ENCODE data around the gene MAP2K5. TPM values are rescaled to one million over a fixed set of nuclear protein-coding genes. Genes with fewer than 3 reads are reported as not detected.

Gene MAP2K5
- total and polyA plus RNA-seq, 2 donors from 2014 or later: 14.1 to 18.6 TPM

GRCh38 chr15:67512140-67512539 lies 30.4 kb upstream of the MAP2K5 start:
- Histone ChIP-seq H3K4me1 (ENCODE audit: control insufficient read depth in 2 of 3, insufficient read depth in 2 of 3, low read depth in 1 of 3, low read length in 3 of 3) (no peaks in the 10 kb centered on the region), H3K9me3 (ENCODE audit: control insufficient read depth in 2 of 3, insufficient read depth in 1 of 3, low read length in 3 of 3) (no peaks in the 10 kb centered on the region), H3K36me3 (ENCODE audit: control insufficient read depth in 2 of 3, insufficient read depth in 3 of 3, low read length in 3 of 3) (peaks cover 0 to 4% (median 0%) of the 10 kb centered on the region in 3 donors), H3K9ac (ENCODE audit: low read length in 3 of 3) (no peak overlapping the region), H3K27ac (ENCODE audit: low read depth in 2 of 2, low read length in 2 of 2) (no peak overlapping the region), H3K4me3 (ENCODE audit: low read length in 3 of 3) (no peak overlapping the region), H3K27me3 (ENCODE audit: control insufficient read depth, insufficient read depth, low read length) (no peaks in the 10 kb centered on the region)
- no peak for TF ChIP-seq CTCF (IDR thresholded peaks at IDR 0.05; ENCODE audit: borderline replicate concordance, extremely low read depth, insufficient read depth)
- no peak for DNase-seq
- intact Hi-C loops (cut with DNase I): no loop called here
- no peak for FAIRE-seq

GRCh38 chr15:67512933-67513714 lies 29.4 kb upstream of the MAP2K5 start:
- Histone ChIP-seq H3K9ac (ENCODE audit: low read length in 3 of 3) (no peak overlapping the region), H3K4me1 (ENCODE audit: control insufficient read depth in 2 of 3, insufficient read depth in 2 of 3, low read depth in 1 of 3, low read length in 3 of 3) (no peaks in the 10 kb centered on the region), H3K4me3 (ENCODE audit: low read length in 3 of 3) (no peak overlapping the region), H3K27ac (ENCODE audit: low read depth in 2 of 2, low read length in 2 of 2) (no peak overlapping the region), H3K36me3 (ENCODE audit: control insufficient read depth in 2 of 3, insufficient read depth in 3 of 3, low read length in 3 of 3) (peaks cover 0 to 4% (median 0%) of the 10 kb centered on the region in 3 donors), H3K9me3 (ENCODE audit: control insufficient read depth in 2 of 3, insufficient read depth in 1 of 3, low read length in 3 of 3) (no peaks in the 10 kb centered on the region), H3K27me3 (ENCODE audit: control insufficient read depth, insufficient read depth, low read length) (no peaks in the 10 kb centered on the region)
- no peak for TF ChIP-seq CTCF (IDR thresholded peaks at IDR 0.05; ENCODE audit: borderline replicate concordance, extremely low read depth, insufficient read depth)
- intact Hi-C loops (cut with DNase I): no loop called here
- DNase-seq: no peak
- no peak for FAIRE-seq

- Histone ChIP-seq H3K4me3 (ENCODE audit: low read length in 3 of 3) (no peak overlapping the region), H3K36me3 (ENCODE audit: control insufficient read depth in 2 of 3, insufficient read depth in 3 of 3, low read length in 3 of 3) (peaks cover 0 to 4% (median 0%) of the 10 kb centered on the region in 3 donors), H3K9me3 (ENCODE audit: control insufficient read depth in 2 of 3, insufficient read depth in 1 of 3, low read length in 3 of 3) (no peaks in the 10 kb centered on the region), H3K27me3 (ENCODE audit: control insufficient read depth, insufficient read depth, low read length) (no peaks in the 10 kb centered on the region), H3K9ac (ENCODE audit: low read length in 3 of 3) (no peak overlapping the region), H3K4me1 (ENCODE audit: control insufficient read depth in 2 of 3, insufficient read depth in 2 of 3, low read depth in 1 of 3, low read length in 3 of 3) (no peaks in the 10 kb centered on the region), H3K27ac (ENCODE audit: low read depth in 2 of 2, low read length in 2 of 2) (no peak overlapping the region)
- TF ChIP-seq CTCF (IDR thresholded peaks at IDR 0.05; ENCODE audit: borderline replicate concordance, extremely low read depth, insufficient read depth): no peak
- DNase-seq (no peak), FAIRE-seq (no peak)
- intact Hi-C loops (cut with DNase I): no loop called here
Observed at GRCh38 chr15:67515090-67515489, 27.4 kb upstream of the MAP2K5 start.
